GM23338 (cell line): ENCODE measurements around the gene SLC9A9. TPM values are rescaled to one million over a fixed set of nuclear protein-coding genes. Genes with fewer than 3 reads are reported as not detected.

Experiments used
- ATAC-seq: fragments of 200-7000 bp; cut with Tn5 transposase; 3 replicates; pipeline ENCODE4 v1.9.1; 2020
- DNase-seq: peaks from one replicate; pipeline ENCODE4 v3.0.0-alpha.2; 2015; ENCODE audit warnings: low spot score
- H2AFZ ChIP-seq: fragments of 200-600 bp; sonication (generic); 2 replicates; pipeline ENCODE4 v1.8.0; 2016; ENCODE audit warnings: antibody characterized with exemption, mild to moderate bottlenecking, moderate library complexity
- H3F3A ChIP-seq: fragments of 200-600 bp; sonication (generic); replicated peaks from 2 replicates; pipeline ENCODE4 v1.8.0; 2017; ENCODE audit warnings: antibody characterized with exemption, mixed run types, low read depth
- H3K27ac ChIP-seq: fragments of 200-600 bp; sonication (generic); 2 replicates; pipeline ENCODE4 v1.6.1; 2016; ENCODE audit warnings: low read depth
- H3K27me3 ChIP-seq: fragments of 200-600 bp; sonication (generic); 2 replicates; pipeline ENCODE4 v1.8.0; 2016; ENCODE audit warnings: mild to moderate bottlenecking, mixed run types, moderate library complexity; ENCODE audit not compliant: insufficient read depth
- H3K36me3 ChIP-seq: fragments of 200-600 bp; sonication (generic); 2 replicates; pipeline ENCODE4 v1.8.0; 2016; ENCODE audit warnings: mild to moderate bottlenecking; ENCODE audit not compliant: insufficient read depth
- H3K4me1 ChIP-seq: fragments of 200-600 bp; sonication (generic); 2 replicates; pipeline ENCODE4 v1.8.0; 2016; ENCODE audit warnings: mild to moderate bottlenecking, moderate library complexity; ENCODE audit not compliant: insufficient read depth
- H3K4me2 ChIP-seq: fragments of 200-600 bp; sonication (generic); 2 replicates; pipeline ENCODE4 v1.7.1; 2017; ENCODE audit warnings: mixed run types
- H3K4me3 ChIP-seq: fragments of 200-600 bp; sonication (generic); 2 replicates; pipeline ENCODE4 v1.6.1; 2016; ENCODE audit warnings: mixed run types
- H3K79me2 ChIP-seq: fragments of 200-600 bp; sonication (generic); replicated peaks from 2 replicates; pipeline ENCODE4 v1.8.0; 2017; ENCODE audit warnings: mild to moderate bottlenecking; ENCODE audit not compliant: insufficient read depth
- H3K9me2 ChIP-seq: fragments of 200-600 bp; sonication (generic); 2 replicates; pipeline ENCODE4 v1.8.0; 2017; ENCODE audit not compliant: insufficient read depth
- H4K20me1 ChIP-seq: fragments of 200-600 bp; sonication (generic); replicated peaks from 2 replicates; pipeline ENCODE4 v1.8.0; 2017; ENCODE audit warnings: mild to moderate bottlenecking; ENCODE audit not compliant: insufficient read depth
- H3K27ac Mint-ChIP-seq: 2 replicates; pipeline ENCODE4 v1.8.0; 2020; ENCODE audit warnings: inconsistent platforms, mild to moderate bottlenecking, moderate library complexity, mixed read lengths
- H3K27me3 Mint-ChIP-seq: 3 replicates; pipeline ENCODE4 v1.8.0; 2022; ENCODE audit warnings: low read depth, mild to moderate bottlenecking, moderate library complexity, mixed read lengths, inconsistent platforms; ENCODE audit not compliant: insufficient read depth, poor library complexity
- H3K36me3 Mint-ChIP-seq: 3 replicates; pipeline ENCODE4 v1.8.0; 2021; ENCODE audit warnings: low read depth, mild to moderate bottlenecking, inconsistent platforms, moderate library complexity, mixed read lengths
- H3K4me1 Mint-ChIP-seq: 3 replicates; pipeline ENCODE4 v1.8.0; 2020; ENCODE audit warnings: mild to moderate bottlenecking, inconsistent platforms, mixed read lengths
- H3K4me3 Mint-ChIP-seq: 3 replicates; pipeline ENCODE4 v1.8.0; 2021; ENCODE audit warnings: moderate library complexity, mild to moderate bottlenecking, inconsistent platforms, mixed read lengths
- H3K9me3 Mint-ChIP-seq: 3 replicates; pipeline ENCODE4 v1.8.0; 2020; ENCODE audit warnings: moderate library complexity, mild to moderate bottlenecking, inconsistent platforms, mixed read lengths
- CREB1 ChIP-seq: fragments of 250-450 bp; sonication (Bioruptor Pico); IDR thresholded peaks from 2 replicates; pipeline ENCODE4 v1.5.0; 2020; ENCODE audit warnings: low read depth, mild to moderate bottlenecking, moderate library complexity
- ETS1 ChIP-seq: IDR thresholded peaks from 2 replicates; pipeline ENCODE4 v1.6.1; 2016; ENCODE audit warnings: antibody characterized with exemption
- EZH2 ChIP-seq: fragments of 200-600 bp; sonication (generic); IDR thresholded peaks from one replicate; pipeline ENCODE4 v1.8.0; 2017; ENCODE audit warnings: antibody characterized with exemption, mild to moderate bottlenecking, low read depth; ENCODE audit not compliant: unreplicated experiment
- EZH2phosphoT487 ChIP-seq: fragments of 200-600 bp; sonication (generic); IDR thresholded peaks from one replicate; pipeline ENCODE4 v1.8.1; 2018; ENCODE audit warnings: antibody characterized with exemption; ENCODE audit not compliant: unreplicated experiment
- JUNB ChIP-seq: IDR thresholded peaks from one replicate; pipeline ENCODE4 v1.6.1; 2016; ENCODE audit warnings: antibody characterized with exemption; ENCODE audit not compliant: unreplicated experiment
- NANOG ChIP-seq: IDR thresholded peaks from 2 replicates; pipeline ENCODE4 v1.6.1; 2016; ENCODE audit warnings: antibody characterized with exemption, borderline replicate concordance
- STAT1 ChIP-seq: IDR thresholded peaks from one replicate; pipeline ENCODE4 v1.6.1; 2016; ENCODE audit warnings: antibody characterized with exemption; ENCODE audit not compliant: unreplicated experiment
- ZNF114 ChIP-seq: fragments of 250-450 bp; sonication (Bioruptor Pico); IDR thresholded peaks from 2 replicates; pipeline ENCODE4 v1.5.0; 2020; ENCODE audit warnings: mild to moderate bottlenecking, moderate library complexity
- ZNF331 ChIP-seq: fragments of 250-450 bp; sonication (Bioruptor Pico); IDR thresholded peaks from 2 replicates; pipeline ENCODE4 v1.5.0; 2020; ENCODE audit warnings: low read depth, mild to moderate bottlenecking, moderate library complexity
- polyA plus RNA-seq: library from polyadenylated mRNA; unstranded; fragments of >200 nt; fragmentation: Nextera tagmentation; extraction: Ambion mirVana; gene quantifications from 2 replicates; pipeline ENCODE4 v1.2.1, GENCODE V29; 2016
- total RNA-seq: library from RNA; depleted of rRNA; stranded (reverse); fragments of >200 nt; shearing (Covaris generic); gene quantifications from 2 replicates; pipeline ENCODE4 v1.2.3, GENCODE V29; 2014
- TF ChIP-seq, protein P1 (sequence below): IDR thresholded peaks from one replicate; pipeline ENCODE4 v1.6.1; 2018; ENCODE audit warnings: antibody characterized with exemption; ENCODE audit not compliant: unreplicated experiment
- TF ChIP-seq, protein P2 (sequence below): fragments of 250-450 bp; sonication (Bioruptor Pico); IDR thresholded peaks from 2 replicates; pipeline ENCODE4 v1.5.0; 2020; ENCODE audit warnings: mild to moderate bottlenecking, moderate library complexity

The SLC9A9 gene
- total and polyA plus RNA-seq, 2 experiments from 2014 or later = 1.3 to 1.6 TPM

GRCh38 chr3:143222505-143222904 lies 625.8 kb downstream of the SLC9A9 start:
- no peaks in the 10 kb centered on the region for H3K27me3 ChIP-seq
- H3F3A ChIP-seq = no peaks in the 10 kb centered on the region
- no peaks in the 10 kb centered on the region for H3K36me3 ChIP-seq
- H3K4me3 ChIP-seq = no peak overlapping the region
- no peak overlapping the region for H2AFZ ChIP-seq
- H4K20me1 ChIP-seq = no peaks in the 10 kb centered on the region
- no peaks in the 10 kb centered on the region for H3K79me2 ChIP-seq
- H3K4me1 ChIP-seq = peaks cover 8% of the 10 kb centered on the region
- H3K4me3 Mint-ChIP-seq = no peak overlapping the region
- ATAC-seq = no peak
- DNase-seq = no peak
- TF ChIP-seq NANOG = no peak
- no peak for TF ChIP-seq CREB1 (CRISPR knock-in tag)
- H3K27me3 Mint-ChIP-seq = peaks cover 1% of the 10 kb centered on the region
- H3K36me3 Mint-ChIP-seq = no peaks in the 10 kb centered on the region
- H3K27ac Mint-ChIP-seq = no peak overlapping the region
- no peak overlapping the region for H3K27ac ChIP-seq
- no peak overlapping the region for H3K4me2 ChIP-seq
- H3K4me1 Mint-ChIP-seq = peaks cover 6% of the 10 kb centered on the region
- no peaks in the 10 kb centered on the region for H3K9me2 ChIP-seq
- H3K9me3 Mint-ChIP-seq = no peaks in the 10 kb centered on the region

DNA sequence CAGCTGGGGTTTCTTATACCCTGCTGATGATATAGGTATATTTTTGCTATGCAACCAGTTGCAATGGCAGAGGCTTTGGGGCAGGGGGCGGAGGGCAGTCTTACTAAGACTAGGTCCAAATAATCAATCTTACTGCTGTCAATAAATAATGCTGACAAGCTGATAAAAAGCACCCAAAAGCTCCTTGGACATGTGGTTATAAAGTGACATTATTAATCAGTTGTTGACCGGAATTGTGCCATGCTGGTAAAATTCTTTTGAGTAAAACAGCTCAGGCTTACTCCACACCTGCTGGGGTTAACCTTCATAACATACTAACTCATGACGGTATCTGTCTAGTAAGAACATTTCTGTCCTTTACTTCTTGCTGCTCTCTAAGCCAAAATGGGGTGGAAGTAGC lies 626.8 kb downstream of the SLC9A9 start:
- ATAC-seq (no peak), DNase-seq (no peak)
- no peaks in the 10 kb centered on the region for H3F3A ChIP-seq
- no peaks in the 10 kb centered on the region for H3K36me3 ChIP-seq
- no peak overlapping the region for H3K4me3 Mint-ChIP-seq
- no peak overlapping the region for H3K4me3 ChIP-seq
- H3K9me3 Mint-ChIP-seq = no peaks in the 10 kb centered on the region
- no peak overlapping the region for H3K27ac ChIP-seq
- H3K27me3 ChIP-seq = no peaks in the 10 kb centered on the region
- no peak overlapping the region for H2AFZ ChIP-seq
- H3K4me2 ChIP-seq = no peak overlapping the region
- H3K4me1 ChIP-seq = peaks cover 12% of the 10 kb centered on the region
- no peaks in the 10 kb centered on the region for H3K9me2 ChIP-seq
- no peaks in the 10 kb centered on the region for H3K79me2 ChIP-seq
- peaks cover 2% of the 10 kb centered on the region for H3K27me3 Mint-ChIP-seq
- peaks cover 12% of the 10 kb centered on the region for H3K4me1 Mint-ChIP-seq
- no peaks in the 10 kb centered on the region for H4K20me1 ChIP-seq
- H3K27ac Mint-ChIP-seq = no peak overlapping the region
- H3K36me3 Mint-ChIP-seq = no peaks in the 10 kb centered on the region
- TF ChIP-seq EZH2phosphoT487 (no peak), EZH2 (no peak), ZNF114 (CRISPR knock-in tag) (no peak), ZNF331 (no peak), STAT1 (no peak), NANOG (no peak), ETS1 (no peak), JUNB (no peak)
- TF ChIP-seq, protein P1, sequence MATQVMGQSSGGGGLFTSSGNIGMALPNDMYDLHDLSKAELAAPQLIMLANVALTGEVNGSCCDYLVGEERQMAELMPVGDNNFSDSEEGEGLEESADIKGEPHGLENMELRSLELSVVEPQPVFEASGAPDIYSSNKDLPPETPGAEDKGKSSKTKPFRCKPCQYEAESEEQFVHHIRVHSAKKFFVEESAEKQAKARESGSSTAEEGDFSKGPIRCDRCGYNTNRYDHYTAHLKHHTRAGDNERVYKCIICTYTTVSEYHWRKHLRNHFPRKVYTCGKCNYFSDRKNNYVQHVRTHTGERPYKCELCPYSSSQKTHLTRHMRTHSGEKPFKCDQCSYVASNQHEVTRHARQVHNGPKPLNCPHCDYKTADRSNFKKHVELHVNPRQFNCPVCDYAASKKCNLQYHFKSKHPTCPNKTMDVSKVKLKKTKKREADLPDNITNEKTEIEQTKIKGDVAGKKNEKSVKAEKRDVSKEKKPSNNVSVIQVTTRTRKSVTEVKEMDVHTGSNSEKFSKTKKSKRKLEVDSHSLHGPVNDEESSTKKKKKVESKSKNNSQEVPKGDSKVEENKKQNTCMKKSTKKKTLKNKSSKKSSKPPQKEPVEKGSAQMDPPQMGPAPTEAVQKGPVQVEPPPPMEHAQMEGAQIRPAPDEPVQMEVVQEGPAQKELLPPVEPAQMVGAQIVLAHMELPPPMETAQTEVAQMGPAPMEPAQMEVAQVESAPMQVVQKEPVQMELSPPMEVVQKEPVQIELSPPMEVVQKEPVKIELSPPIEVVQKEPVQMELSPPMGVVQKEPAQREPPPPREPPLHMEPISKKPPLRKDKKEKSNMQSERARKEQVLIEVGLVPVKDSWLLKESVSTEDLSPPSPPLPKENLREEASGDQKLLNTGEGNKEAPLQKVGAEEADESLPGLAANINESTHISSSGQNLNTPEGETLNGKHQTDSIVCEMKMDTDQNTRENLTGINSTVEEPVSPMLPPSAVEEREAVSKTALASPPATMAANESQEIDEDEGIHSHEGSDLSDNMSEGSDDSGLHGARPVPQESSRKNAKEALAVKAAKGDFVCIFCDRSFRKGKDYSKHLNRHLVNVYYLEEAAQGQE = no peak
- TF ChIP-seq, protein P2, sequence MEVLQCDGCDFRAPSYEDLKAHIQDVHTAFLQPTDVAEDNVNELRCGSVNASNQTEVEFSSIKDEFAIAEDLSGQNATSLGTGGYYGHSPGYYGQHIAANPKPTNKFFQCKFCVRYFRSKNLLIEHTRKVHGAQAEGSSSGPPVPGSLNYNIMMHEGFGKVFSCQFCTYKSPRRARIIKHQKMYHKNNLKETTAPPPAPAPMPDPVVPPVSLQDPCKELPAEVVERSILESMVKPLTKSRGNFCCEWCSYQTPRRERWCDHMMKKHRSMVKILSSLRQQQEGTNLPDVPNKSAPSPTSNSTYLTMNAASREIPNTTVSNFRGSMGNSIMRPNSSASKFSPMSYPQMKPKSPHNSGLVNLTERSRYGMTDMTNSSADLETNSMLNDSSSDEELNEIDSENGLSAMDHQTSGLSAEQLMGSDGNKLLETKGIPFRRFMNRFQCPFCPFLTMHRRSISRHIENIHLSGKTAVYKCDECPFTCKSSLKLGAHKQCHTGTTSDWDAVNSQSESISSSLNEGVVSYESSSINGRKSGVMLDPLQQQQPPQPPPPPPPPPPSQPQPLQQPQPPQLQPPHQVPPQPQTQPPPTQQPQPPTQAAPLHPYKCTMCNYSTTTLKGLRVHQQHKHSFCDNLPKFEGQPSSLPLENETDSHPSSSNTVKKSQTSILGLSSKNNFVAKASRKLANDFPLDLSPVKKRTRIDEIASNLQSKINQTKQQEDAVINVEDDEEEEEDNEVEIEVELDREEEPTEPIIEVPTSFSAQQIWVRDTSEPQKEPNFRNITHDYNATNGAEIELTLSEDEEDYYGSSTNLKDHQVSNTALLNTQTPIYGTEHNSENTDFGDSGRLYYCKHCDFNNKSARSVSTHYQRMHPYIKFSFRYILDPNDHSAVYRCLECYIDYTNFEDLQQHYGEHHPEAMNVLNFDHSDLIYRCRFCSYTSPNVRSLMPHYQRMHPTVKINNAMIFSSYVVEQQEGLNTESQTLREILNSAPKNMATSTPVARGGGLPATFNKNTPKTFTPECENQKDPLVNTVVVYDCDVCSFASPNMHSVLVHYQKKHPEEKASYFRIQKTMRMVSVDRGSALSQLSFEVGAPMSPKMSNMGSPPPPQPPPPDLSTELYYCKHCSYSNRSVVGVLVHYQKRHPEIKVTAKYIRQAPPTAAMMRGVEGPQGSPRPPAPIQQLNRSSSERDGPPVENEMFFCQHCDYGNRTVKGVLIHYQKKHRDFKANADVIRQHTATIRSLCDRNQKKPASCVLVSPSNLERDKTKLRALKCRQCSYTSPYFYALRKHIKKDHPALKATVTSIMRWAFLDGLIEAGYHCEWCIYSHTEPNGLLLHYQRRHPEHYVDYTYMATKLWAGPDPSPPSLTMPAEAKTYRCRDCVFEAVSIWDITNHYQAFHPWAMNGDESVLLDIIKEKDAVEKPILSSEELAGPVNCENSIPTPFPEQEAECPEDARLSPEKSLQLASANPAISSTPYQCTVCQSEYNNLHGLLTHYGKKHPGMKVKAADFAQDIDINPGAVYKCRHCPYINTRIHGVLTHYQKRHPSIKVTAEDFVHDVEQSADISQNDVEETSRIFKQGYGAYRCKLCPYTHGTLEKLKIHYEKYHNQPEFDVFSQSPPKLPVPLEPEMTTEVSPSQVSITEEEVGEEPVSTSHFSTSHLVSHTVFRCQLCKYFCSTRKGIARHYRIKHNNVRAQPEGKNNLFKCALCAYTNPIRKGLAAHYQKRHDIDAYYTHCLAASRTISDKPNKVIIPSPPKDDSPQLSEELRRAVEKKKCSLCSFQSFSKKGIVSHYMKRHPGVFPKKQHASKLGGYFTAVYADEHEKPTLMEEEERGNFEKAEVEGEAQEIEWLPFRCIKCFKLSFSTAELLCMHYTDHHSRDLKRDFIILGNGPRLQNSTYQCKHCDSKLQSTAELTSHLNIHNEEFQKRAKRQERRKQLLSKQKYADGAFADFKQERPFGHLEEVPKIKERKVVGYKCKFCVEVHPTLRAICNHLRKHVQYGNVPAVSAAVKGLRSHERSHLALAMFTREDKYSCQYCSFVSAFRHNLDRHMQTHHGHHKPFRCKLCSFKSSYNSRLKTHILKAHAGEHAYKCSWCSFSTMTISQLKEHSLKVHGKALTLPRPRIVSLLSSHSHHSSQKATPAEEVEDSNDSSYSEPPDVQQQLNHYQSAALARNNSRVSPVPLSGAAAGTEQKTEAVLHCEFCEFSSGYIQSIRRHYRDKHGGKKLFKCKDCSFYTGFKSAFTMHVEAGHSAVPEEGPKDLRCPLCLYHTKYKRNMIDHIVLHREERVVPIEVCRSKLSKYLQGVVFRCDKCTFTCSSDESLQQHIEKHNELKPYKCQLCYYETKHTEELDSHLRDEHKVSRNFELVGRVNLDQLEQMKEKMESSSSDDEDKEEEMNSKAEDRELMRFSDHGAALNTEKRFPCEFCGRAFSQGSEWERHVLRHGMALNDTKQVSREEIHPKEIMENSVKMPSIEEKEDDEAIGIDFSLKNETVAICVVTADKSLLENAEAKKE (CRISPR knock-in tag) = no peak
